Stimulated activated naive CD4-positive, alpha-beta T cell (primary cell): ENCODE measurements around the gene UBTD2.
A peak's percentile ranks its signal among the peaks of the same experiment; 100 is the strongest.

Source experiments
- DNase-seq, 6 experiments: peaks; one replicate each; lab custom pipeline; 2025; lab: John Stamatoyannopoulos, UW

UBTD2 gene

DNA sequence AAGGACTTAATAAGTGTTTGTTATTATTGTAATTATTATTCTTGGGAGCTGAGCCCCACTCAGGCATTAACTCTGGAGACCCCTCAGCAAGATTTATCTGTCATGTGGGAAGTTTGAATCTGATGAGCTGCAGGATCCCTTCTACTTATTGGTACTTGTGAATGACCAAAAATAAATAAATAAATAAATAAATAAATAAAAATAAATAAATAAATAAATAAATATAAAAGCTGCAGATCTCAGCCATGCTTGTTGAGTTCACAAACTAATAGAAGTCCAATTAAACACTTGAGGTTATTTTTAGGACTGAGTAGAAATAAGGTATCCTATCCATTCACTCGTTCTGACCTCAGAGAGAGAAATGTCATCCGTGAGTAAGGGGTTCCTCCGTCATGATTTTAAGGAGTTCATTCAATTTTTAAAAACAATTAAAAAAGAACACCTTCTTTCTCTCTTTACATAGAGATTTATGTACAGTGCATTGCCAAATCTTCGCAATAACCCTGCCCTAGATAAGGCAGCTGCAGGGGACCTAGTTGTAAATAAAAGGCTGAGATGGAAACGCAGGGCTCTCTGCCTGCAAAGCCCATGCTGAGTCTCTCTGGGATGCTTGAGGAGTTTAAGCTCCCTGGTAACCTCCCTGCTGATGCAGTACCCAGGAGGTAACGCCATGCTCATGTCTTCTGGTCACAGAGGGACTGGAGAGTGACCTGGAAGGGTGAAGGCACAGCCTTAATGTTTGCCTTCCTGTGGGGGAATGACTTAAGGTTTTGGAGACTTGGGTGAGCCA lies 88.4 kb downstream of the UBTD2 start:
- DNase-seq: no peak

- DNase-seq: no peak
Measured at GRCh38 chr5:172193872-172194271, 89.7 kb downstream of the UBTD2 start, which contains the start of gene EFCAB9. EFCAB9 (plus strand) TSS chr5:172194172; CDS start chr5:172194173, 1 bp downstream.

DNA sequence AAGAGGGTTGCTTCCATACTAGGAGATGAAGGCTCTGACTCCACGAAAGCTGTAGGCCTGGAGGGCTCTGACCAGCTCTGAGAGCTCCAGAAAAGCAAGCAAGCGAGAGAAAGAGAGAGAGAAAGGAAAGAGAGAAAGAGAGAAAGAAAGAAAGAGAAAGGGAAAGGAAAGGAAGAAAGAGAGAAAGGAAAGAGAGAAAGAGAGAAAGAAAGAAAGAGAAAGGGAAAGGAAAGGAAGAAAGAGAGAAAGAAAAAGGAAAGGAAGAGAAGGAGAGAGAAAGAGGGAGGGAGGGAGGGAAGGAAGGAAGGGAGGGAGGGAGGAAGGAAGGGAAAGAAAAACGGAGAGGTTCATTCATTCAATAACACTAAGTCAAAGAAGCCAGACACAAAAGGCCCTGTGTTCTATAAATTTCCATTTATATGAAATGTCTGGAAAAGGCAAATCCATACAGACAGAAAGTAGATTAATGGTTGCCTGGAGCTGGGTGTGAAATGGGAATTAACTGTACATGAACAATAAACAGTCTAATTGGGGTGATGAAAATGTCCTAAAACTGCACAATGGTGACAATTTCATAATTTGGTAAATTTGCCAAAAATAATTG lies 93.8 kb downstream of the UBTD2 start:
- no peak for DNase-seq

- no peak for DNase-seq
Measured at GRCh38 chr5:172188893-172189692, 94.5 kb downstream of the UBTD2 start.

DNA sequence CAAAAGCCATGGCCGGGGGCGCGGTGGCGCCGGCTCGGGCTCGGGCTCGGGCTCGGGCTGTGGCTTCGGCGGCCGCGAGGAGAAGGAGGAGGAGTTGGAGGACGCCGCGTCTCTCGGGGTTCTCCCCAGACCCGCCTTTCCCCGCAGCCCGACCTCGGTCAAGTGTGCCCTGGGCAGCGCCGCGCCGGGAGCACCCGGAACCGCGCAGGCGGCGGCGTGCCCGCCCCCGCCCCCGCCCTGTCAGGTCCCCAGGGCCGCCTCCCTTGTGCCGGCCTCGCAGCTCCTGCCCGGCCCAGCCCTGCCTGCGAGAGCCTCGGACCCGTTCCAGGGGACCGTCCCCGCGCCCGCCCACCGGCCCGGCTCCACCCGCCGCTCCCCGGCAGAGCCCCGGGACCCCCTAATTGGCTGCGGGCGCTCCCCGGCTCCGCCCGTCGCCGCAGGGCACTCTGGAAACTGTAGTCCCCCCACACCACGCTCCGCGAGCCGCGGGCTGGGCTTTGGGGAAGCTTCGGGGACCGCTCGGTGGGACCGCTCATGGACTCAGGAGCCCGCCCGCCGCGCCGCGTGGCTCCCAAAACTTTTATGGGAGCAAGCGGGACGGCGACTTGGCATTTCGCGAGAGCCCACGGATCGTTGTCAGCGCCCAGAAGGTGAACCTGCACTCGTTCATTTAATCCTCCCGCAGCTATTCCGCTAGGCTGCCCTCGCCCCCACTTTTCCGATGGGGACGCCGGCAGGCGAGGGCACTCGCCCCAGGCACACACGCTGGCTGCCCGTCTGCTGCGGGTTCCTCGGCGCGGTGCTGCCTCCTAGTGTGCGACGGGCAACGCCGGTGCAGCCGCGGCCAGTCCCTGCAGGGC lies 95.3 kb downstream of the UBTD2 start, which contains the start of gene STK10:
TSS of gene STK10 (minus strand) at position 192 of the 860 bp plus-strand sequence. CDS start at position 10, 182 bp downstream.
- peak; percentile 81 to 95 (median 90) for DNase-seq

DNA sequence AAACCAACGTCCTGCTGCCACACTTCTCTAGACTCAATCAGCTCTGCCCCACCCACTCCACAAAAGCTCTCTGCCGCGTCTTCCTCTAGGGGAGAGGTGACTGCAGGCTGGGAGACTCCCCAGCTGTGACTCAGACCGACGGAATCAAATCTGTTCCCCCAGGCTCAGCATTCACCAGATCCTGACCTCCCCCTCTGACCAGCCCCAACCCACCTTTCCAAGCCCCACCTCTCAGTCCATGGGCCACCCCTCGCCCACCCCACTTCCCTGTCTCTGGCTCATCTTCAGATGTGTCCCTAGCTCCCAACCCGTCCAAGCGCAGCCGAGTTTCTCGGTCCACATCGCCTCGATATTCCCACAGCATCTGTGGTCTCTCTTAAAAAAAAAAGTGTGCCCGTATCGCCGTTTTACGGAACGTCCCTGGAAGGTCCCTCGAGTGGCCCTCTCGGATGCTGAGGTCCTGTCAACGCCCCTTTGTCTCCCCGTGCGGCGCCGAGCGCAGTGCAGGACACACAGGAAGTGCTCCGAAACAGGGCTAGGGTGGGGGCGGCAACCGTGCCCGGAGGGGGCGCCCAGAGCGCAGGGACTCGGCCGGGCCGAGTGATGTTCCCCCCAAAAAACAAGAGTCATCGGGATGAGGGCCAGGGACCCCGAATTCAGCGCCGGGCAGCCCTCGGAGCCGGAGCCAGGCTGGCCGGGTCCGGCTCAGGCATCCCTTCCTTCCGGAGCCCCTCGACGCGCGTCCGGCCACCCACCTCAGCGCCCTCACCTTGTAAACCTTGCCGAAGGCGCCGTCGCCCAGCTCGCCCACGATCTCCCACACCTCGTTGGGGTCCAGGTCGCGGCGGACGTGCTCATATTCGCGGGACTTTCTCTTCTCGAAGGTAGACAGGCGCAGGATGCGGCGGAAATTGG lies 96.2 kb downstream of the UBTD2 start:
- DNase-seq: peak; percentile 42 to 70 (median 61)

DNA sequence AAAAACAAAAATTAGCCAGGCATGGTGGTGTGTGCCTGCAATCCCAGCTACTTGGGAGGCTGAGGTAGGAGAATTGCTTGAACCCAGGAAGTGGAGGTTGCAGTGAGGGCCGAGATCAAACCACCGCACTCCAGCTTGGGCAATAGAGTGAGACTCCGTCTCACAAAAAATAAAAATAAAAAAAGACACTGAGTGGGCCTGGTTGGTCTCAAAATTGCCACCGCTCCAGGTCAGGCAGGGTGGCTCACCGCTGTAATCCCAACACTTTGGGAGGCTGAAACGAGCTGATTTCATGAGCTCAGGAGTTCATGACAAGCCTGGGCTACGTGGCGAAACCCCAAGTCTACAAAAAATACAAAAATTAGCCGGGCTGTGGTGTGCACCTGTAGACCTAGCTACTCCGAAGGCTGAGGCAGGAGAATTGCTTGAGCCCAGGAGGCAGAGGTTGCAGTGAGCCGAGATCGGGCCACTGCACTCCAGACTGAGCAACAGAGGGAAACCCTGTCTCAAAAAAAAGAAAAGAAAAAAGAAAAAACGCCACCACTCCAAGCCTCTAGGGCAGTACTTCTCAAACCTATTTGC lies 97.4 kb downstream of the UBTD2 start:
- no peak for DNase-seq

GRCh38 chr5:172185096-172185461 lies 98.5 kb downstream of the UBTD2 start:
- peak in 4 of 6 experiments; percentile 19 to 43 (median 30) for DNase-seq

GRCh38 chr5:172183881-172184280 lies 99.7 kb downstream of the UBTD2 start:
- no peak for DNase-seq

DNA sequence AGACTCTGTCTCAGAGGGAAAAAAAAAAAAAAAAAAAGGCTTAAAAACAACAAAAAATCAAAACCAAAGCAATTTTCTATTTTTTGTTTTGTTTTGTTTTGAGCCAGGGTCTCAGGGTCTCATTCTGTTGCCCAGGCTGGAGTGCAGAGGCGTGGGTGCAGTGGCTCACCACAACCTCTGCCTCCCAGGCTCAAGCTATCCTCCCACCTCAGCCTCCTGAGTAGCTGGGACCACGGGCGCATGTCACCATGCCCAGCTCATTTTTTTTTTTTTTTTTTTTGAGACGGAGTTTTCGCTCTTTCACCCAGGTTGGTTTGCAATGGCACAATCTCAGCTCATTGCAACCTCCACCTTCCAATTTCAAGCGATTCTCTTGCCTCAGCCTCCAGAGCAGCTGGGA lies 101.3 kb downstream of the UBTD2 start:
- DNase-seq: no peak

- DNase-seq: peak; percentile 40 to 77 (median 62)
Measured at GRCh38 chr5:172180936-172181335, 102.6 kb downstream of the UBTD2 start.

DNA sequence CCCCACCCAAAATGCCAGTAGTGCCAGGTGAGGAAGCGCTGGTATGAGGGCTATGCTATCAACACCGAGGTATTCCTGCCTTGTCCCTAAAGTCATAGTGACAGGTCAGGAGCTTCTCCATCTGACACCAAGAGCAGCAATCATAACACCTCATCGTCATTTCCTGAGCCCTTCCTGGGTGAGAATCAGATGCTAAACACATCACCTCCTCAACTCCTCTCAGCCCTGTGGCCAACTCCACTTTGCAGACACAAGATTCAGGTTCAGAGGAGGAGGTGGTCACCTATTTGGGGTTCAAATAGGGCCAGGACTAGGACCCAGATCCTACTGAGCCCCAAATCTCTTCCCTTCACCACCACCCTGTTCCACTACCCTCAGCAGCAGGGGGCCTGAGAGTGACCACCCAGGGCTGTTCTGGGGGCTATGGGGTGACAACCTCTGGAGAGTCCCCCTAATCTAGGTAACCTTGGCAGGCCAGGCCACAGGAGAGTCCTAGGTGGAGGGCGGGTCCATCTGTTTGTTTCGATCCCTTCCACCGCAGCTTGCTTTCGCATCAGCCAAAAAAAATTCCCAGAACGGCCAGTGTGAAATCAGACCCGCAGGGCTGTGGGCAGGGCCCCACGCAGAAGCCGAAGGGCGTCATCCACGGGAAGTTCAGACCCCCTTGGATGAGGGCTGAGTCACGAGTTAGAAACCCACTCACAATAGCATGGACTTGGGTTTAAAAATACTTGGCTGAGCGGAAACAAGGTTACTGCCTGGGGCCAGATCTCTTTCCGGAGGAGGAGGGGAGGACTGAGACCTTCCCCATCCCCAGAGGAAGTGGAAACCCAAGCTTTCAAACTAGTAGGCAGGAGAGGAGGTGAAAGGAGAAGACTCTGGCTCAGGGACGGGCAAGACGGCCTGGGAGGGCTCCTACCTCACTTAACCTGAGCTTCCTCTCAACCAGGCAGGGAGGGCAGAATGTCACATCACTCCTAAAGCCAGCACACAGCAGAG lies 104.3 kb downstream of the UBTD2 start:
- peak; percentile 26 to 62 (median 52) for DNase-seq

GRCh38 chr5:172178301-172178987 lies 105.1 kb downstream of the UBTD2 start:
- DNase-seq: peak in 4 of 6 experiments; percentile 13 to 61 (median 55)

DNA sequence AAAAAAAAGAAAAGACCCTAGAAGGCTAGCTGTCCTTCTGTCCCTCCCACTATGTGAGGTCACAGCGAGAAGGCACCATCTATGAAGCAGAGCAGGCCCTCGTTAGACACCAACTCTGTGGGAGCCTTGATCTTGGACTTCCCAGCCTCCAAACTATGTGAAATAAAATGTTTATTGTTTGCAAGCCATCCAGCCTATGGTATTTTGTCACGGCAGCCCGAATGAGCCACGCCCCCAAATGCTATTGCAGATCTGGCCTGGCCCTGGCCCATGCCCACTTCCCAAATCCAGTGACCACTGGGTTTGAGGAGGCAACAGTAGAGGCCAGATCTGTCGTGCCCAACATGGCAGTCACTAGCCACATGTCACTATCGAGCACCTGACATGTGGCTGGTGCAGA lies 106.4 kb downstream of the UBTD2 start:
- no peak for DNase-seq

DNA sequence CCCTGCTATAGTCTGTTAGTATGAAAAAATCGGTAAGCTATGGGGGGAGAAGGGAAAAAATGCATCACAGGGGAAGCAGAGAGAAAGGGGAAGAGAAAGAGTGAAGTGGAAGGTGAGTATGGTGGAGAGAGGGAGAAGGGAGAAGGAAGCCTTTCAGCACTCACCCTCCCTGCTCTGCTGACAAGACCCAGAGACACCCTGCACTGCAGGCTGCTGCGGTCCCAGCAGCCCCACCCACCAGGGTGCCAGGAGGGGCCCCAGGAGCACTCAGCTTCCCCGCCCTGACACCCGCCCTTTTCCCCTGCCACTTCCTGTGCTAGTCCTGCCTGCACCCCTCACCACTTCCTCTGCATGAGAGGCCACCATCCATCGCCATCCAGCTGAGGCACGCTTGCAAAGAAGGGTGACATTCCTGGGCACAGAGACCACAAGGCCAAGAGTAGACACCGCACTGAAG lies 108.3 kb downstream of the UBTD2 start:
- DNase-seq: peak; percentile 78 to 90 (median 84)

DNA sequence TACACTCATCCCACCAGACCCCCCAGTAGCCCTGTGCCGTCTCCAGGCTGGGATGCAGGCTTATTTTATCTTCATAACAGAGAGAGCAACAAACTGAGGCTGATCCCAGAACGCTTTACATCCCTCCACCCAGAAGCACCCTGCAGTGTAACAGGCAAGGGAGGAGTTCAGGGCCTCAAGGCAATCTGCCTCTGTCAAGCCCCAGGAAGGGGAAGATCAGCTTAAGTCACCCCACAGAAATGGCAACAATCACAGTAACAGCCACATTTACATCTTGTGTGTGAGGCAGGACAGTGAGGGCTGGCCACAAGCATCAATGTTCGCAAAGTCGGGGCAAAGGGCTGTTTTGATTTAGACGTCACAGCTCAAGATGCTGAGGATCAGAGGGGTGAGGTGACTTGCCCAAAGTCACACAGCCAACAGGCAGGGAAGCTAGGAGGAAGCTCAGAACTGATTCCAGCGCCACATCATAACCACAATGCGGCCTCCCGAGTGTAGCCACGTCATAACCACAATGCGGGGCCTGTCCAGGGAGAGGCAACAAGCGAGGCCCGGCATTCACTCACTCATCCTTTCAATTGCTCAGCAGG lies 109.9 kb downstream of the UBTD2 start:
- DNase-seq: peak in 5 of 6 experiments; percentile 18 to 40 (median 34)

DNA sequence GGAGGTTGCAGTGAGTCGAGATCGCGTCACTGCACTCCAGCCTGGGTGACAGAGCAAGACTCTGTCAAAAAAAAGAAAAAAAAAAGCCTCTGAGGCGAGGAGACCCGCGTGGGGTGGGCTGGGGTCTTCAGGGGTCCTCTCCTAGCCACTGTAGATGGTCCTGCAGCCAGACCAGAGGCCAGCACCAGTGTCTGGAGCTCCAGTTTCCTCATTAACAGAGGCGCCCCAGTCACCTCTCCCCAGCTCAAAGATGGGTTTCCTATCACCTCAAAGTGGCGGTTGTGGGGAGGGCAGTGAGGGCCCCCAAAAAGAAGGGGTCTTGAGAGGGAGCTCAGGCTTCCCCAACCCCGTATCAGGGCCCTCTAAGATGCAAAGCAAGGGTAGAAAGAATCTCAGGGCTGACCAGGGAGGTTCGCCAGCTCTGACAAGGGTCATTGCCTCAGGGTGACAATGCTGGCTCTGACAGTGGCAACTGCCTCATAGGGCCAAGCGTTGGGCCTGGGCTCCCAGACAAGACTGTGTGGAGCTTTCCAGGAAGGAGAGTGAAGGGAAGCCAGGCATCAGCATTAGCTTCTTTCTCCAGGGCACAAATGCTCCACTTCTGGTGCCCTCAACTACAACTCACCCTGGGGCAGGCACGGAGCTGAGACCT lies 110.5 kb downstream of the UBTD2 start:
- no peak for DNase-seq
